ENCODE data around the gene OR2S2.

The OR2S2 gene

DNA sequence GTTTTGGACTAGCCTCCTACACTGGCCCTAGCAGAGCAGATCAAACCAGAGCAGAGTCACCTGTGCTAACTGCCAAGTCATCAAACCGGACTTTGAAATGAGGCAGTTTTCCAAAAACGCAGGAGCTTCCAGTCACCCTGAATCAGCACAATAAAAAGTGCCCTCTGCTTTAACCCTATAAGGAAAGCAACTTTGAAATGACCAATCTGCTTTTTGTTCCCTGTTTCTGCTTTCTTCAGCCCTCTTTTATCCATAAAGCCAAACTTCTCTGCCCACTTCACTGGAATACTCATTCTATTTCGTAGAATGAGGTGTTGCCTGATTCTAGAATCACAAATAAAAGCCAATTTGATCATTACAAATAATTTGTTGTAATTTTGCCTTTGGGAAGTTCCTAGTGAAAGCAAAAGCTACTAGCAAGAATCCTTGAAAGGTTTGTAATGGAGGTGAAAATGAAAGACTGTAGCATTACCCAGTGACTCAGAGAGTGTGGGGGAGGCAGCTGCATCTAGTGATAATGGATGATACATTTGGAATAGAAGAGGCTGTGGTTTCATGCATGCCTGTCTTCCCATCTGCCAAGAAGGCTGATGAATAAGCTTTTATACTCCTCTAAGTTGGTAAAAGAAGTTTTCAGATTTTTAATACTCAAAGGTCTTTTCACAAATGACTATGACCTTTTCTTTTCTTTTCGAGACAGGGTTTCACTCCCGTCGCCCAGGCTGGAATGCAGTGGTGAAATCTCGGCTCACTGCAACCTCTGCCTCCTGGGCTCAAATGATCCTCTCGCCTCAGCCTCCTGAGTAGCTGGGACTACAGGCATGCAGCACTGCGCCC, 33.8 kb downstream of the OR2S2 start:
- Histone ChIP-seq H4K20me1 (ENCODE audit: insufficient read depth, low read length) (no peaks in the 10 kb centered on the region), H3K27me3 (ENCODE audit: low read depth, low read length) (peaks cover 33% of the 10 kb centered on the region), H2AFZ (ENCODE audit: low read depth, low read length) (no peak overlapping the region), H3K9me3 (ENCODE audit: insufficient read depth, low read length) (no peaks in the 10 kb centered on the region), H3K36me3 (replicated peaks; ENCODE audit: low read depth, low read length) (no peaks in the 10 kb centered on the region), H3K4me3 (ENCODE audit: low read length) (no peak overlapping the region), H3K4me1 (ENCODE audit: low read length) (no peaks in the 10 kb centered on the region), H3K9ac (ENCODE audit: low read length) (no peak overlapping the region), H3K79me2 (ENCODE audit: low read length) (no peaks in the 10 kb centered on the region), H3K4me2 (ENCODE audit: low read length) (no peak overlapping the region), H3K27ac (ENCODE audit: low read length) (no peak overlapping the region)
- TF ChIP-seq, protein P1, sequence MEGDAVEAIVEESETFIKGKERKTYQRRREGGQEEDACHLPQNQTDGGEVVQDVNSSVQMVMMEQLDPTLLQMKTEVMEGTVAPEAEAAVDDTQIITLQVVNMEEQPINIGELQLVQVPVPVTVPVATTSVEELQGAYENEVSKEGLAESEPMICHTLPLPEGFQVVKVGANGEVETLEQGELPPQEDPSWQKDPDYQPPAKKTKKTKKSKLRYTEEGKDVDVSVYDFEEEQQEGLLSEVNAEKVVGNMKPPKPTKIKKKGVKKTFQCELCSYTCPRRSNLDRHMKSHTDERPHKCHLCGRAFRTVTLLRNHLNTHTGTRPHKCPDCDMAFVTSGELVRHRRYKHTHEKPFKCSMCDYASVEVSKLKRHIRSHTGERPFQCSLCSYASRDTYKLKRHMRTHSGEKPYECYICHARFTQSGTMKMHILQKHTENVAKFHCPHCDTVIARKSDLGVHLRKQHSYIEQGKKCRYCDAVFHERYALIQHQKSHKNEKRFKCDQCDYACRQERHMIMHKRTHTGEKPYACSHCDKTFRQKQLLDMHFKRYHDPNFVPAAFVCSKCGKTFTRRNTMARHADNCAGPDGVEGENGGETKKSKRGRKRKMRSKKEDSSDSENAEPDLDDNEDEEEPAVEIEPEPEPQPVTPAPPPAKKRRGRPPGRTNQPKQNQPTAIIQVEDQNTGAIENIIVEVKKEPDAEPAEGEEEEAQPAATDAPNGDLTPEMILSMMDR (IDR thresholded peaks at IDR 0.05; ENCODE audit: low read depth, low read length) = no peak
- no peak for TF ChIP-seq EZH2phosphoT487 (IDR thresholded peaks at IDR 0.05; ENCODE audit: low read depth)

DNA sequence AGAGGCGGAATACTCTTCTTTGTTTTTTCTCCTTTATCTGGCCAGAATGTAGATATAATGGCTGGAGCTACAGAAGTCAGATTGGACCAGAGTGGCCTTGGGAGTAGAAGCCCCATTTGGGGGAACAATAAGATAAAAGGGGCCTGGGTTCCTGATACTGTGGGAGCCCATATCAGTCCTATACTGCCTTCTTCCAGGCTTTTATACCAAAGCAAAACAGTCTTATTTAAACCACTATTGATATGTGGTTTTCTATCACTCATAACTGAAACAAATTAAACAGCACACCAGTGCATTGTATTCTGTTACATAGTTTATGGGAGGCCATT, 34.4 kb downstream of the OR2S2 start:
- Histone ChIP-seq H3K27ac (ENCODE audit: low read length) (no peak overlapping the region), H3K4me3 (ENCODE audit: low read length) (no peak overlapping the region), H2AFZ (ENCODE audit: low read depth, low read length) (no peak overlapping the region), H3K79me2 (ENCODE audit: low read length) (no peaks in the 10 kb centered on the region), H3K4me1 (ENCODE audit: low read length) (no peaks in the 10 kb centered on the region), H3K9ac (ENCODE audit: low read length) (no peak overlapping the region), H3K4me2 (ENCODE audit: low read length) (no peak overlapping the region), H4K20me1 (ENCODE audit: insufficient read depth, low read length) (no peaks in the 10 kb centered on the region), H3K27me3 (ENCODE audit: low read depth, low read length) (peaks cover 27% of the 10 kb centered on the region), H3K36me3 (replicated peaks; ENCODE audit: low read depth, low read length) (no peaks in the 10 kb centered on the region), H3K9me3 (ENCODE audit: insufficient read depth, low read length) (no peaks in the 10 kb centered on the region)
- no peak for TF ChIP-seq EZH2phosphoT487 (IDR thresholded peaks at IDR 0.05; ENCODE audit: low read depth)
- TF ChIP-seq, protein P1 (IDR thresholded peaks at IDR 0.05; ENCODE audit: low read depth, low read length) = no peak

DNA sequence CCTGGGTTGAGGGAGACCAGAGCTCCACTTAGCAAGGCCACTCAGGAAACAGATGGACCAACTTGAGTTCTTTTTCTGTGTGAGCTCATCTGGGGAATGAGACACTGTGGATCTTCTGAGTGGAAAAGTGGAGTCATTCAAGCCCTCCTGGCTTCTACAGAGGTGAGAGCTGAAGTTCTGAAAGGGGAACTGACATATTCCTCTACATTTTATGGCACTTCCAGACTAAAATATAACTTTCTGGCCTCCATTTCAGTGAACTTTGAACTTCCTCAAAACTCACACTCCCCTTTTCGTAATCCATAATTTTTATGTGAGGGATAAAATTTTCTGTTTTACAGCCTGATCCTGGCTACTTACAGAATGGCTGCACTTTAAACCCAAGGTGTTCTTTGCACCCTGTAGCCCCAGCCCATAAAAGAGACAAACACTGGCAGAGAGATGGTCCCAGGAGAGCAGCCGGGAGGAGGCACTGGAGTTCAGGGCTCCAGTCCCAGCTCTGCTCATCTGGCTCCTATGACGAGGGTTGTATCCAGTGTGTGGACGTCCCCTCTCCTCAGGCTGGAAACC, 37.8 kb downstream of the OR2S2 start:
- H3K4me2 ChIP-seq (ENCODE audit: low read length) = no peak overlapping the region

More for the DNA sequence above, 37.8 kb downstream of the OR2S2 start:
- H3K27ac ChIP-seq (ENCODE audit: low read length) = no peak overlapping the region
- H3K79me2 ChIP-seq (ENCODE audit: low read length) = no peaks in the 10 kb centered on the region
- H3K9ac ChIP-seq (ENCODE audit: low read length) = no peak overlapping the region
- H3K4me3 ChIP-seq (ENCODE audit: low read length) = no peak overlapping the region
- H4K20me1 ChIP-seq (ENCODE audit: insufficient read depth, low read length) = no peaks in the 10 kb centered on the region
- no peaks in the 10 kb centered on the region for H3K9me3 ChIP-seq (ENCODE audit: insufficient read depth, low read length)
- no peaks in the 10 kb centered on the region for H3K36me3 ChIP-seq (replicated peaks; ENCODE audit: low read depth, low read length)
- H3K4me1 ChIP-seq (ENCODE audit: low read length) = no peaks in the 10 kb centered on the region
- peaks cover 19% of the 10 kb centered on the region for H3K27me3 ChIP-seq (ENCODE audit: low read depth, low read length)
- no peak overlapping the region for H2AFZ ChIP-seq (ENCODE audit: low read depth, low read length)
- TF ChIP-seq, protein P1 (IDR thresholded peaks at IDR 0.05; ENCODE audit: low read depth, low read length) = no peak
- TF ChIP-seq EZH2phosphoT487 (IDR thresholded peaks at IDR 0.05; ENCODE audit: low read depth) = no peak
